NB4 (cell line): ENCODE measurements around the gene EDNRA.

ENCODE experiments used
- DNase-seq: peaks from one replicate; pipeline ENCODE4 v3.0.0; 2010; ENCODE audit warnings: low read depth
- H3K4me3 ChIP-seq: one replicate; pipeline ENCODE4 v1.5.1; 2011; ENCODE audit warnings: mild to moderate bottlenecking, low read depth, low read length, moderate library complexity
- MYC ChIP-seq: IDR thresholded peaks from 2 replicates; pipeline ENCODE4 v1.6.1; 2011; ENCODE audit warnings: low read depth, low read length
- POLR2A ChIP-seq: IDR thresholded peaks from 2 replicates; pipeline ENCODE4 v1.6.1; 2011; ENCODE audit warnings: mild to moderate bottlenecking; ENCODE audit not compliant: insufficient read length; ENCODE audit errors: extremely low read depth
- TF ChIP-seq, protein P1 (sequence below): IDR thresholded peaks from one replicate; pipeline ENCODE4 v1.5.1; 2012; ENCODE audit warnings: low read depth, low read length
- TF ChIP-seq, protein P2 (sequence below): IDR thresholded peaks from 2 replicates; pipeline ENCODE4 v1.6.1; 2011; ENCODE audit warnings: low read depth, low read length

EDNRA gene

DNA sequence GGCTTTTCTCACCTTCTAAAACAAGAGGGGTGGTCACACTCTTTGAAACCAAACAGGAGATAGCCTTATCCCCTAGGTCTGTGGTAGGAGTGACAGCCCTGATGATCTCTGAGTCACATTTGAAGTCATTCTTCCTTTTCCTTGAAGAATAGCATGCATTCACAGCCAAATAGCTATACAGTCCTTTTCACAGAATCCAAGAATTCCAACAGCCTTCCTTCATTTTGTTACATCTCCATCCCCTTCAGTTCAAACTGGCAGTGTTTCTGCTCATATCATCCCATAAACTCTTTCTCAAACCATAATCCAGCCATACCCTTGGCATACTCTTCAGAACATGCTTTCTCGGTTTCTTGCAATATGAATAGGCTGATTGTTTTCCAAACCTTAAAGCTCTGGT is 103.0 kb downstream of the EDNRA start:
- TF ChIP-seq, protein P1, sequence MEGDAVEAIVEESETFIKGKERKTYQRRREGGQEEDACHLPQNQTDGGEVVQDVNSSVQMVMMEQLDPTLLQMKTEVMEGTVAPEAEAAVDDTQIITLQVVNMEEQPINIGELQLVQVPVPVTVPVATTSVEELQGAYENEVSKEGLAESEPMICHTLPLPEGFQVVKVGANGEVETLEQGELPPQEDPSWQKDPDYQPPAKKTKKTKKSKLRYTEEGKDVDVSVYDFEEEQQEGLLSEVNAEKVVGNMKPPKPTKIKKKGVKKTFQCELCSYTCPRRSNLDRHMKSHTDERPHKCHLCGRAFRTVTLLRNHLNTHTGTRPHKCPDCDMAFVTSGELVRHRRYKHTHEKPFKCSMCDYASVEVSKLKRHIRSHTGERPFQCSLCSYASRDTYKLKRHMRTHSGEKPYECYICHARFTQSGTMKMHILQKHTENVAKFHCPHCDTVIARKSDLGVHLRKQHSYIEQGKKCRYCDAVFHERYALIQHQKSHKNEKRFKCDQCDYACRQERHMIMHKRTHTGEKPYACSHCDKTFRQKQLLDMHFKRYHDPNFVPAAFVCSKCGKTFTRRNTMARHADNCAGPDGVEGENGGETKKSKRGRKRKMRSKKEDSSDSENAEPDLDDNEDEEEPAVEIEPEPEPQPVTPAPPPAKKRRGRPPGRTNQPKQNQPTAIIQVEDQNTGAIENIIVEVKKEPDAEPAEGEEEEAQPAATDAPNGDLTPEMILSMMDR, result no peak
- TF ChIP-seq POLR2A, result no peak
- TF ChIP-seq, protein P2, sequence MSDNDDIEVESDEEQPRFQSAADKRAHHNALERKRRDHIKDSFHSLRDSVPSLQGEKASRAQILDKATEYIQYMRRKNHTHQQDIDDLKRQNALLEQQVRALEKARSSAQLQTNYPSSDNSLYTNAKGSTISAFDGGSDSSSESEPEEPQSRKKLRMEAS, result no peak
- no peak for TF ChIP-seq MYC
- DNase-seq, result no peak
- no peak overlapping the region for H3K4me3 ChIP-seq

DNA sequence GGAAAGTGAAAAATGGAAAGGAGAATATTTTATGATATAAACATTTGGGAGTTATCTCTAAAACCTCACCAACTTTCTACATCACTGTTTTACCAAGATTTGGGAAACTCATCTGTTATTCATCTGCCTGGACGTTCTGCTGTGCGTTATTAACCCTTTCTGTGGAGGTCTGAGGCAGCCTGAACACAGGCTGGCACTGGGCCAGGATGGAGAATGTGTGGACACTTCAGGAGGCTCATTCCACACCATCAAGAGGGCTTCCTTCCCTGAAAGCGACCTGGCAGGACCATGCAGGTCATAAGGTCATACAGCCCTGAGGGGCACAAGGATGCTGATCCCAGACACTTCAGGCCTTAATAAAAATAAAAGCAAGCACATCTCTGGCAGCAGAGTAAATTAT is 105.1 kb downstream of the EDNRA start:
- no peak for DNase-seq
- TF ChIP-seq, protein P2, result no peak
- TF ChIP-seq MYC, result no peak
- no peak for TF ChIP-seq POLR2A
- TF ChIP-seq, protein P1, result no peak
- no peak overlapping the region for H3K4me3 ChIP-seq

DNA sequence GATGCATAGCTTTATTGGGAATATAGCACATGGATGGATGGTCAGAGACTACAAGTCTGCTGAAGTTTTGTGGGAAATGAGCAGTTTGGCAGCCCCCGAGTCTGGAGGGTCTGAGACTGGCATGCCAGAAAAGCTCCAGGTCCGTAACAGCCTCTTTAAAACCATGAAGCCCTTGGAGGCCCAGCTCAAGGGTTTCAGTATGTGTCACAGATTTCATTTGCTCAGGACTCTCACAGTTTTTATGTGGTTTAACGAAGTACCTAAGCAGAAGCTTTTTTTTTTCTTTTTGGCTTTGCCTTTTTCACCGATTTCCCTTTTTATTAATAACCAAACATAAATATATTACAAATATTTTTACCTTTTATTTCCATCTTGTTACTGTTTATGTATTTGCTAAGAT is 105.7 kb downstream of the EDNRA start:
- H3K4me3 ChIP-seq, result no peak overlapping the region
- TF ChIP-seq, protein P1, result no peak
- TF ChIP-seq POLR2A (no peak), MYC (no peak)
- TF ChIP-seq, protein P2, result no peak
- no peak for DNase-seq

DNA sequence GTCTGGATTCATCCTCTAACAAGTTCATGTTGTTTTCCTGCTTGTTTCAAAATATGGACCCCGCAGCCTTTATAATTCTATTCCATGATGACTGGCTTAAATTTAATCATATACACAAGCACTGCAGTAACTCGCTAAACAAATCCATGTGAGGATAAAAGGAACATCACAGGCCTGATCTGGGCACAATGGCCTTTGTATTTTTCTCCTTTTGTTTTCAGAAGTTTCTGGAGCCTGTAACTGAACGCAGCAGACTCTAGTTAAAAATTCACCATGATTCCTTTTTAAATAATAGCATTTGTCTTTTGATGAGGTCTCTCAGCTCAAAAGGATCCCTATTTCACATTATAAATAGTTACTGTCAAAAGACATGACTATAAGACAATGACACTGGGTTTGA is 106.1 kb downstream of the EDNRA start:
- no peak for DNase-seq
- no peak overlapping the region for H3K4me3 ChIP-seq
- TF ChIP-seq, protein P1, result no peak
- TF ChIP-seq MYC (no peak), POLR2A (no peak)
- TF ChIP-seq, protein P2, result no peak

DNA sequence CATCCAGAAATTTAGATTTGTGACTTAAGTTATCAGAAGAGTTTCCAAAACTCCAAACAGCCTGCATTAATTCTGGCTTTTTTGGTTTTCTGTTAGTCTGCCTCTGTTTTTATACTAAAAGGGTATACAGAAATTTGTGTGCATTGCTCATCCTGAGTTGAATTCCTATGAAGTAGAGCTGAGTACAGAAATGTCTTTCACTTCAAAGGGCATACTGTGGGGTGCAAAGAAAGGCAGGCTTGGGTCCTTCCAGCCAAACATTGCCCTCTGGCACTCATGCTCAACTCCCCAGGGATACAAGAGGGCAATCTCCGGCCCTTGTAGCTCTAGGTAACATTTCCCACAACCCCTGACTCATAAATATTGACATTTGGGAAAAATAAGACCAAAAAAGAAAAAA is 108.7 kb downstream of the EDNRA start:
- no peak for TF ChIP-seq MYC
- TF ChIP-seq POLR2A, result no peak
- TF ChIP-seq, protein P1, result no peak
- TF ChIP-seq, protein P2, result no peak
- DNase-seq, result no peak
- no peak overlapping the region for H3K4me3 ChIP-seq
